HCT116 (cell line): Measurements from ENCODE around the gene LZTS3. TPM values are rescaled to one million over a fixed set of nuclear protein-coding genes. Genes with fewer than 3 reads are reported as not detected.

Experiments used
- ATAC-seq: fragments of 200-7000 bp; cut with Tn5 transposase; 2 replicates; pipeline ENCODE4 v1.9.1; 2020; ENCODE audit warnings: mild to moderate bottlenecking, moderate library complexity
- BruUV-seq: library from RNA; stranded (reverse); fragments of 400-500 nt; replicated peaks from 2 replicates; lab custom pipeline; 2021; lab: Mats Ljungman, UMichigan
- CTCF ChIA-PET: fragments of 300-600 bp; sonication (Branson Sonifier 250); formaldehyde crosslinking; loops from one replicate; lab custom pipeline; 2021; ENCODE audit warnings: antibody characterized with exemption; lab: Charles Lee
- POLR2A ChIA-PET: fragments of 300-600, 350-600 bp; sonication (Branson Sonifier 250); formaldehyde crosslinking; loops from one replicate; lab custom pipeline; 2021; ENCODE audit warnings: antibody characterized with exemption; lab: Charles Lee
- RAD21 ChIA-PET, 2 experiments: fragments of 300-600 bp; sonication (Branson Sonifier 250); formaldehyde crosslinking; loops; one replicate each; lab custom pipeline; 2023; ENCODE audit warnings: low total read pairs in 2 of 2; ENCODE audit not compliant: uncharacterized antibody in 2 of 2, unreplicated experiment in 2 of 2, low non-redundant PET in 1 of 2; lab: Charles Lee
- DNase-seq: peaks from one replicate; pipeline ENCODE4 v3.0.0-alpha.2; 2010; ENCODE audit warnings: low read depth, low spot score
- H2AFZ ChIP-seq: fragments of 200-600 bp; shearing (Covaris generic), sonication (generic); 2 replicates; pipeline ENCODE4 v1.6.1; 2017; ENCODE audit warnings: low read depth, mixed run types, mixed read lengths, antibody characterized with exemption, low read length; ENCODE audit not compliant: poor library complexity, severe bottlenecking
- H3K27ac ChIP-seq: 2 replicates; pipeline ENCODE4 v1.5.1; 2012; ENCODE audit warnings: low read depth, low read length
- H3K27me3 ChIP-seq: fragments of 200-600 bp; sonication (generic); 2 replicates; pipeline ENCODE4 v1.6.1; 2016; ENCODE audit warnings: mixed run types, low read length, mixed read lengths; ENCODE audit not compliant: insufficient read depth
- H3K36me3 ChIP-seq, 2 experiments: fragments of 200-500 bp in 1 of 2; fragments of 200-600 bp in 1 of 2; sonication (Bioruptor generic) in 1 of 2; sonication (generic) in 1 of 2; 2 replicates each; pipeline versions ENCODE4 v1.5.1 to v1.6.1; 2014 to 2016; ENCODE audit warnings: low read length in 2 of 2, inconsistent platforms in 1 of 2, mixed read lengths in 1 of 2, mixed run types in 1 of 2; ENCODE audit not compliant: insufficient read depth in 2 of 2, control insufficient read depth in 1 of 2
- H3K4me1 ChIP-seq, 2 experiments: fragments of 200-600 bp in 1 of 2; sonication (generic) in 1 of 2; 2 replicates each; pipeline versions ENCODE4 v1.5.1 to v1.6.1; 2012 to 2017; ENCODE audit warnings: low read length in 2 of 2, inconsistent platforms in 1 of 2, mild to moderate bottlenecking in 1 of 2, mixed read lengths in 1 of 2, mixed run types in 1 of 2, moderate library complexity in 1 of 2; ENCODE audit not compliant: insufficient read depth in 2 of 2, control insufficient read depth in 1 of 2
- H3K4me2 ChIP-seq: fragments of 200-600 bp; sonication (generic); 2 replicates; pipeline ENCODE4 v1.6.1; 2017; ENCODE audit warnings: mixed run types, low read length, mixed read lengths
- H3K4me3 ChIP-seq, 2 experiments: fragments of 200-600 bp in 1 of 2; sonication (generic) in 1 of 2; replicated peaks in 1 of 2; 2 replicates each; pipeline ENCODE4 v1.5.1; 2011 to 2016; ENCODE audit warnings: low read length in 2 of 2, control low read depth in 1 of 2, low read depth in 1 of 2, mild to moderate bottlenecking in 1 of 2, mixed read lengths in 1 of 2, mixed run types in 1 of 2
- H3K79me2 ChIP-seq: fragments of 200-600 bp; sonication (generic); 2 replicates; pipeline ENCODE4 v1.6.1; 2017; ENCODE audit warnings: mild to moderate bottlenecking, mixed run types, low read length, moderate library complexity, mixed read lengths; ENCODE audit not compliant: insufficient read depth
- H3K9ac ChIP-seq: fragments of 200-600 bp; sonication (generic); 2 replicates; pipeline ENCODE4 v1.6.1; 2016; ENCODE audit warnings: low read length, mixed read lengths
- H3K9me2 ChIP-seq: fragments of 200-600 bp; sonication (generic), shearing (Covaris generic); 2 replicates; pipeline ENCODE4 v1.6.1; 2017; ENCODE audit warnings: mixed run types, mild to moderate bottlenecking, moderate library complexity; ENCODE audit not compliant: insufficient read depth
- H3K9me3 ChIP-seq, 2 experiments: fragments of 200-500 bp in 1 of 2; fragments of 200-600 bp in 1 of 2; sonication (Bioruptor generic) in 1 of 2; sonication (generic) in 1 of 2; 2 replicates each; pipeline ENCODE4 v1.6.1; 2014 to 2017; ENCODE audit warnings: low read length in 2 of 2, mixed read lengths in 2 of 2, inconsistent platforms in 1 of 2, low read depth in 1 of 2, mild to moderate bottlenecking in 1 of 2, mixed run types in 1 of 2, moderate library complexity in 1 of 2; ENCODE audit not compliant: control insufficient read depth in 1 of 2, insufficient read depth in 1 of 2
- H4K20me1 ChIP-seq: fragments of 200-600 bp; sonication (generic), shearing (Covaris generic); 2 replicates; pipeline ENCODE4 v1.6.1; 2017; ENCODE audit warnings: mixed run types, mild to moderate bottlenecking, moderate library complexity; ENCODE audit not compliant: insufficient read depth
- ATF3 ChIP-seq: IDR thresholded peaks from 2 replicates; pipeline ENCODE4 v1.6.1; 2012
- ELF1 ChIP-seq: IDR thresholded peaks from 2 replicates; pipeline ENCODE4 v1.6.1; 2012; ENCODE audit warnings: low read depth, borderline replicate concordance
- EZH2 ChIP-seq: fragments of 200-600 bp; sonication (generic); IDR thresholded peaks from 2 replicates; pipeline ENCODE4 v1.6.1; 2017; ENCODE audit warnings: antibody characterized with exemption, mixed run types
- EZH2phosphoT487 ChIP-seq: fragments of 200-600 bp; IDR thresholded peaks from 2 replicates; pipeline ENCODE4 v1.6.1; 2018; ENCODE audit warnings: antibody characterized with exemption, borderline replicate concordance
- FOSL1 ChIP-seq: IDR thresholded peaks from 2 replicates; pipeline ENCODE4 v1.6.1; 2012; ENCODE audit warnings: low read depth
- JUND ChIP-seq: IDR thresholded peaks from 2 replicates; pipeline ENCODE4 v1.6.1; 2012
- POLR2A ChIP-seq: IDR thresholded peaks from 2 replicates; pipeline ENCODE4 v1.7.0; 2011; ENCODE audit warnings: borderline replicate concordance; ENCODE audit not compliant: insufficient read depth, insufficient read length; ENCODE audit errors: extremely low read depth
- REST ChIP-seq: IDR thresholded peaks from 2 replicates; pipeline ENCODE4 v1.6.1; 2012; ENCODE audit warnings: low read depth
- SRF ChIP-seq: IDR thresholded peaks from 2 replicates; pipeline ENCODE4 v1.6.1; 2012; ENCODE audit warnings: low read depth
- YY1 ChIP-seq: IDR thresholded peaks from 2 replicates; pipeline ENCODE4 v1.6.1; 2011; ENCODE audit warnings: low read length, low read depth, moderate library complexity, mild to moderate bottlenecking; ENCODE audit not compliant: insufficient replicate concordance; ENCODE audit errors: extremely low read depth
- ZBTB33 ChIP-seq: IDR thresholded peaks from 2 replicates; pipeline ENCODE4 v1.6.1; 2011; ENCODE audit warnings: mild to moderate bottlenecking, low read length, moderate library complexity; ENCODE audit not compliant: insufficient replicate concordance; ENCODE audit errors: extremely low read depth
- ZFX ChIP-seq: fragments of 450-650 bp; IDR thresholded peaks from 2 replicates; pipeline ENCODE4 v1.6.1; 2017
- intact Hi-C: fragments of 100-400 bp; cut with micrococcal nuclease; formaldehyde crosslinking; loops from 2 replicates; pipeline ENCODE4 v1.10.0; 2022
- total RNA-seq: library from RNA; stranded (reverse); gene quantifications from one replicate; pipeline ENCODE4 v1.2.1, GENCODE V29; 2021; ENCODE audit not compliant: unreplicated experiment

Gene LZTS3
- total RNA-seq, 1 experiment from 2014 or later = 5.2 TPM

- Histone ChIP-seq H4K20me1 (no peaks in the 10 kb centered on the region), H3K36me3 (peaks cover 33 to 44% of the 10 kb centered on the region in 2 experiments; a peak in 3 of 4 replicates), H3K27me3 (no peaks in the 10 kb centered on the region), H3K9ac (no peak overlapping the region), H3K27ac (no peak overlapping the region), H3K9me3 (no peaks in the 10 kb centered on the region), H3K4me1 (no peaks in the 10 kb centered on the region), H3K4me2 (no peak overlapping the region), H2AFZ (no peak overlapping the region), H3K79me2 (no peaks in the 10 kb centered on the region), H3K9me2 (no peaks in the 10 kb centered on the region), H3K4me3 (no peak overlapping the region)
- ATAC-seq (no peak), DNase-seq (no peak)
- TF ChIP-seq REST = no peak
- POLR2A ChIA-PET = no interaction called here
- CTCF ChIA-PET = no interaction called here
- no TSS peak for BruUV-seq
- intact Hi-C loops = no loop called here
- RAD21 ChIA-PET = no interaction called here
Observed at GRCh38 chr20:3194617-3195280, 21.4 kb upstream of the LZTS3 start.

- Histone ChIP-seq H3K27ac (no peak overlapping the region), H3K4me1 (no peaks in the 10 kb centered on the region), H3K4me2 (no peak overlapping the region), H4K20me1 (no peaks in the 10 kb centered on the region), H3K9me3 (no peaks in the 10 kb centered on the region), H3K4me3 (no peak overlapping the region), H3K9me2 (no peaks in the 10 kb centered on the region), H3K79me2 (no peaks in the 10 kb centered on the region), H3K36me3 (peaks cover 26 to 37% of the 10 kb centered on the region in 2 experiments; a peak in 3 of 4 replicates), H2AFZ (no peak overlapping the region), H3K9ac (no peak overlapping the region), H3K27me3 (no peaks in the 10 kb centered on the region)
- ChIA-PET RAD21 (no interaction called here), POLR2A (no interaction called here), CTCF (no interaction called here)
- no TSS peak for BruUV-seq
- ATAC-seq = no peak
- intact Hi-C loops = no loop called here
- no peak for DNase-seq
- TF ChIP-seq ATF3 (no peak), FOSL1 (no peak), ELF1 (no peak), EZH2phosphoT487 (no peak), ZBTB33 (no peak), POLR2A (no peak), JUND (no peak), YY1 (no peak), EZH2 (no peak), ZFX (no peak), SRF (no peak)
Observed at GRCh38 chr20:3193806-3194616, 20.7 kb upstream of the LZTS3 start.
